OCI-LY7 (cell line): Measurements from ENCODE around the gene VWA5B1. TPM values are rescaled to one million over a fixed set of nuclear protein-coding genes. Genes with fewer than 3 reads are reported as not detected.

Source experiments
- BruUV-seq: library from RNA; stranded (reverse); fragments of 400-500 nt; replicated peaks from 2 replicates; lab custom pipeline; 2021; lab: Mats Ljungman, UMichigan
- CTCF ChIA-PET: fragments of 300-600 bp; sonication (Branson Sonifier 250); formaldehyde crosslinking; loops from one replicate; lab custom pipeline; 2022; ENCODE audit warnings: antibody characterized with exemption; ENCODE audit not compliant: unreplicated experiment; lab: Charles Lee
- POLR2A ChIA-PET: fragments of 300-600 bp; sonication (Branson Sonifier 250); formaldehyde crosslinking; loops from one replicate; lab custom pipeline; 2022; ENCODE audit warnings: antibody characterized with exemption; lab: Charles Lee
- DNase-seq: peaks from one replicate; pipeline ENCODE4 v3.0.0-alpha.2; 2015; ENCODE audit warnings: low spot score
- H2AFZ ChIP-seq: fragments of 200-600 bp; sonication (generic), shearing (Covaris generic); 2 replicates; pipeline ENCODE4 v1.6.1; 2014; ENCODE audit warnings: mild to moderate bottlenecking, antibody characterized with exemption, low read length, moderate library complexity
- H3K27ac ChIP-seq: fragments of 200-600 bp; sonication (generic); 2 replicates; pipeline ENCODE4 v1.5.1; 2014; ENCODE audit warnings: mixed run types, low read depth, mild to moderate bottlenecking, moderate library complexity, low read length, inconsistent platforms; ENCODE audit not compliant: poor library complexity, severe bottlenecking
- H3K36me3 ChIP-seq: fragments of 200-600 bp; sonication (generic); 2 replicates; pipeline ENCODE4 v1.6.1; 2014; ENCODE audit warnings: mild to moderate bottlenecking, antibody characterized with exemption, low read length, moderate library complexity, mixed read lengths; ENCODE audit not compliant: insufficient read depth
- H3K4me1 ChIP-seq: fragments of 200-600 bp; sonication (generic); 2 replicates; pipeline ENCODE4 v1.5.1; 2014; ENCODE audit warnings: mild to moderate bottlenecking, low read length; ENCODE audit not compliant: insufficient read depth, poor library complexity, severe bottlenecking
- H3K4me2 ChIP-seq: fragments of 200-600 bp; sonication (generic); 2 replicates; pipeline ENCODE4 v1.6.1; 2014; ENCODE audit warnings: mild to moderate bottlenecking, low read length
- H3K4me3 ChIP-seq: fragments of 200-600 bp; sonication (generic); 2 replicates; pipeline ENCODE4 v1.5.1; 2014; ENCODE audit warnings: mild to moderate bottlenecking, low read depth, low read length; ENCODE audit not compliant: poor library complexity, severe bottlenecking
- H3K79me2 ChIP-seq: fragments of 200-600 bp; sonication (generic); 2 replicates; pipeline ENCODE4 v1.6.1; 2016; ENCODE audit warnings: low read depth, mild to moderate bottlenecking, low read length, moderate library complexity, mixed read lengths; ENCODE audit not compliant: insufficient read depth
- H3K9me2 ChIP-seq: fragments of 200-600 bp; sonication (generic); 2 replicates; pipeline ENCODE4 v1.6.1; 2016; ENCODE audit warnings: mild to moderate bottlenecking, low read length, mixed read lengths; ENCODE audit not compliant: insufficient read depth
- H3K9me3 ChIP-seq: fragments of 200-600 bp; sonication (generic); 2 replicates; pipeline ENCODE4 v1.6.1; 2014; ENCODE audit warnings: mild to moderate bottlenecking, mixed run types, low read length, mixed read lengths
- H4K20me1 ChIP-seq: fragments of 200-600 bp; sonication (generic); 2 replicates; pipeline ENCODE4 v1.6.1; 2014; ENCODE audit warnings: mild to moderate bottlenecking, antibody characterized with exemption, low read length, moderate library complexity, mixed read lengths; ENCODE audit not compliant: insufficient read depth
- EZH2phosphoT487 ChIP-seq: fragments of 200-600 bp; sonication (generic); IDR thresholded peaks from 2 replicates; pipeline ENCODE4 v1.6.1; 2018; ENCODE audit warnings: low read depth, borderline replicate concordance, mild to moderate bottlenecking, mixed run types, antibody characterized with exemption, low read length, moderate library complexity, mixed read lengths
- intact Hi-C: fragments of 100-400 bp; cut with micrococcal nuclease; formaldehyde crosslinking; loops from one replicate; pipeline ENCODE4 v1.10.0; 2022; ENCODE audit not compliant: unreplicated experiment
- total RNA-seq, 2 experiments: library from RNA; depleted of rRNA in 1 of 2; stranded (reverse); fragments of >200 nt in 1 of 2; shearing (Covaris generic) in 1 of 2; gene quantifications; 2 replicates each; pipeline ENCODE4 v1.2.3, GENCODE V29; 2014 to 2022
- TF ChIP-seq, protein P1 (sequence below): fragments of 200-600 bp; sonication (generic); conservative IDR thresholded peaks from 2 replicates; pipeline ENCODE4 v1.5.1; 2014; ENCODE audit warnings: mild to moderate bottlenecking, antibody characterized with exemption, low read length, moderate library complexity, mixed read lengths

VWA5B1 gene
- total RNA-seq, 2 experiments from 2014 or later, result 0.19 to 0.25 TPM

DNA sequence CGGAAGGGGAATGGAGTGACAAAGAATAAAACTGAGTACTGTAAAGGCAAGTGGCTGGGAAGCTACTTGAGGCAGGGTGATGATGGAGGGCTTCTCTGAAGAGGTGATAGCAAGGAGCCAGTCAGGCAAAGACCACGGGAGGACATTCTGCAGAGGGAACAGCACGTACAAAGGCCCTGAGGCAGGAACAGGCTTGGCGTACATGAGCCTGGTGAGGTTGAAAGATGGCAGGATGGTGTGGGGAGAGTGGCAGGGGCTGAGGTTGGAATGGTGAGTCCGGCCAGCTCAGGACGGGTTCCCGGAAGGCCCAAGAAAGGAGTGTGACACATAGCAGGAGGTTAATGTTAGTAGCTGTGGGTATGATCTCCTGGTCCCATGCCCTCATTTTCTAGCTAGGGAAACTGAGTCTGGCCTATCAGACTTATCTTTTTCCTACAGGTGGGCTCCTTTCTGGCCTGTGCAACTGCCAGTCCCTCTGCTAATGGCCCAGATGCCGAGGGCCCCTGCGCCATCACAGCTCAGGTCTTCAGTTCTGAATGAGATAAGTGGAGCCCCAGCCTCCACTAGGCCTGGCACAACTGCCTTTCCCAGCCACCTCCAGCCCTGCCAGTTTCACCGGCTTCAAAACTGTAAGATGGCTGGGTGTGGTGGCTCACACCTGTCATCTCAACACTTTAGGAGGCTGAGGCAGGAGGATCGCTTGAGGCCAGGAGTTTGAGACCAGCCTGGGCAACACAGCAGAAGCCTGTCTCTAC lies 87.0 kb downstream of the VWA5B1 start:
- Histone ChIP-seq H3K4me1 (peaks cover 65% of the 10 kb centered on the region), H3K4me2 (no peak overlapping the region), H4K20me1 (no peaks in the 10 kb centered on the region), H3K4me3 (no peak overlapping the region), H3K9me3 (no peaks in the 10 kb centered on the region; the same call in 1 of the 2 replicates), H3K9me2 (no peaks in the 10 kb centered on the region), H3K79me2 (no peaks in the 10 kb centered on the region), H2AFZ (no peak overlapping the region), H3K36me3 (no peaks in the 10 kb centered on the region), H3K27ac (peak overlapping the region; percentile 5)
- TF ChIP-seq EZH2phosphoT487, result no peak
- TF ChIP-seq, protein P1, sequence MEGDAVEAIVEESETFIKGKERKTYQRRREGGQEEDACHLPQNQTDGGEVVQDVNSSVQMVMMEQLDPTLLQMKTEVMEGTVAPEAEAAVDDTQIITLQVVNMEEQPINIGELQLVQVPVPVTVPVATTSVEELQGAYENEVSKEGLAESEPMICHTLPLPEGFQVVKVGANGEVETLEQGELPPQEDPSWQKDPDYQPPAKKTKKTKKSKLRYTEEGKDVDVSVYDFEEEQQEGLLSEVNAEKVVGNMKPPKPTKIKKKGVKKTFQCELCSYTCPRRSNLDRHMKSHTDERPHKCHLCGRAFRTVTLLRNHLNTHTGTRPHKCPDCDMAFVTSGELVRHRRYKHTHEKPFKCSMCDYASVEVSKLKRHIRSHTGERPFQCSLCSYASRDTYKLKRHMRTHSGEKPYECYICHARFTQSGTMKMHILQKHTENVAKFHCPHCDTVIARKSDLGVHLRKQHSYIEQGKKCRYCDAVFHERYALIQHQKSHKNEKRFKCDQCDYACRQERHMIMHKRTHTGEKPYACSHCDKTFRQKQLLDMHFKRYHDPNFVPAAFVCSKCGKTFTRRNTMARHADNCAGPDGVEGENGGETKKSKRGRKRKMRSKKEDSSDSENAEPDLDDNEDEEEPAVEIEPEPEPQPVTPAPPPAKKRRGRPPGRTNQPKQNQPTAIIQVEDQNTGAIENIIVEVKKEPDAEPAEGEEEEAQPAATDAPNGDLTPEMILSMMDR, result no peak
- intact Hi-C loops, result loop anchor here (1.0 to 2.0 kb wide), 3 partner anchors 17 to 115 kb away; no protein-coding TSS in a partner anchor
- no TSS peak for BruUV-seq
- DNase-seq, result no peak
- CTCF ChIA-PET, result interaction anchor here (0.5 to 1.2 kb wide), 6 partner anchors 15 to 739 kb away, joined by 3 to 16 read pairs (median 3); no protein-coding TSS in a partner anchor
- POLR2A ChIA-PET, result interaction anchor here (0.6 to 6.6 kb wide), 4 partner anchors 10 to 254 kb away, joined by 3 to 43 read pairs (median 3); no protein-coding TSS in a partner anchor

- no TSS peak for BruUV-seq
- Histone ChIP-seq H2AFZ (no peak overlapping the region), H3K27ac (no peak overlapping the region), H3K4me2 (no peak overlapping the region), H3K9me3 (no peaks in the 10 kb centered on the region; the same call in 1 of the 2 replicates), H4K20me1 (no peaks in the 10 kb centered on the region), H3K4me3 (no peak overlapping the region), H3K9me2 (no peaks in the 10 kb centered on the region), H3K36me3 (no peaks in the 10 kb centered on the region), H3K79me2 (no peaks in the 10 kb centered on the region), H3K4me1 (peaks cover 65% of the 10 kb centered on the region)
- intact Hi-C loops, result no loop called here
- CTCF ChIA-PET, result interaction anchor here (1.3 to 1.6 kb wide), 2 partner anchors 17 to 24 kb away, joined by 3 to 7 read pairs; no protein-coding TSS in a partner anchor
- no peak for DNase-seq
- TF ChIP-seq, protein P1, result no peak
- TF ChIP-seq EZH2phosphoT487, result no peak
- POLR2A ChIA-PET, result interaction anchor here (0.6 to 6.6 kb wide), 3 partner anchors 16 to 68 kb away, joined by 3 to 43 read pairs (median 9); no protein-coding TSS in a partner anchor
These were observed 88.4 kb downstream of the VWA5B1 start for GRCh38 chr1:20379075-20379474.
